HEK293 (cell line): Measurements from ENCODE around the gene CCNG1.
A peak's percentile ranks its signal among the peaks of the same experiment; 100 is the strongest.

Experiments used
- CTCF ChIA-PET: fragments of 350-600 bp; formaldehyde crosslinking; extraction: SDS; loops from one replicate; lab custom pipeline; 2021; ENCODE audit warnings: antibody characterized with exemption; lab: Yijun Ruan, JAX
- POLR2A ChIA-PET: fragments of 300-600 bp; formaldehyde crosslinking; extraction: SDS; loops from one replicate; lab custom pipeline; 2020; ENCODE audit warnings: antibody characterized with exemption, inconsistent platforms; lab: Yijun Ruan, JAX
- H3K27ac ChIP-seq: fragments of 200-500 bp; sonication (Bioruptor generic); 2 replicates; pipeline ENCODE4 v1.5.1; 2014; ENCODE audit warnings: low read depth, low read length, control low read depth, inconsistent platforms; ENCODE audit errors: extremely low read depth
- H3K36me3 ChIP-seq, 2 experiments: fragments of 200-500 bp in 1 of 2; sonication (Bioruptor generic) in 1 of 2; 1 replicate in 1 of 2; 2 replicates in 1 of 2; pipeline ENCODE4 v1.5.1; 2014 to 2017; ENCODE audit warnings: inconsistent platforms in 2 of 2, low read length in 2 of 2; ENCODE audit not compliant: control insufficient read depth in 2 of 2, insufficient read depth in 1 of 2
- H3K4me1 ChIP-seq: fragments of 200-500 bp; sonication (Bioruptor generic); 2 replicates; pipeline ENCODE4 v1.5.1; 2014; ENCODE audit warnings: mild to moderate bottlenecking, low read length, inconsistent platforms; ENCODE audit not compliant: control insufficient read depth, insufficient read depth
- H3K4me3 ChIP-seq: 2 replicates; pipeline ENCODE4 v1.5.1; 2011; ENCODE audit warnings: low read depth, mild to moderate bottlenecking, control low read depth, low read length, moderate library complexity
- H3K9me3 ChIP-seq: fragments of 200-500 bp; sonication (Bioruptor generic); 2 replicates; pipeline ENCODE4 v1.5.1; 2014; ENCODE audit warnings: low read depth, low read length, inconsistent platforms; ENCODE audit not compliant: control insufficient read depth, insufficient read depth
- GLIS1 ChIP-seq: fragments of 450-650 bp; formaldehyde crosslinking; IDR thresholded peaks from 2 replicates; pipeline ENCODE4 v1.5.1; 2016; ENCODE audit warnings: missing biosample characterization, missing genetic modification characterization
- SCRT1 ChIP-seq: fragments of 450-650 bp; formaldehyde crosslinking; IDR thresholded peaks from 2 replicates; pipeline ENCODE4 v1.5.1; 2016; ENCODE audit warnings: missing biosample characterization, missing genetic modification characterization, borderline replicate concordance
- ZNF16 ChIP-seq: fragments of 450-650 bp; formaldehyde crosslinking; IDR thresholded peaks from 2 replicates; pipeline ENCODE4 v1.5.1; 2016; ENCODE audit warnings: low read depth, missing biosample characterization, missing genetic modification characterization
- ZNF202 ChIP-seq: fragments of 450-650 bp; formaldehyde crosslinking; IDR thresholded peaks from 2 replicates; pipeline ENCODE4 v1.5.1; 2016; ENCODE audit warnings: missing biosample characterization, missing genetic modification characterization, borderline replicate concordance
- ZNF239 ChIP-seq: fragments of 450-650 bp; formaldehyde crosslinking; IDR thresholded peaks from 2 replicates; pipeline ENCODE4 v1.5.1; 2016; ENCODE audit warnings: missing biosample characterization, missing genetic modification characterization
- ZNF416 ChIP-seq: fragments of 450-650 bp; formaldehyde crosslinking; IDR thresholded peaks from 2 replicates; pipeline ENCODE4 v1.5.1; 2016; ENCODE audit warnings: missing biosample characterization, missing genetic modification characterization
- ZNF76 ChIP-seq: fragments of 450-650 bp; formaldehyde crosslinking; IDR thresholded peaks from 2 replicates; pipeline ENCODE4; 2016; ENCODE audit warnings: low read depth, missing biosample characterization, missing genetic modification characterization, borderline replicate concordance
- ZSCAN30 ChIP-seq: fragments of 450-650 bp; IDR thresholded peaks from 2 replicates; pipeline ENCODE4 v1.5.1; 2018; ENCODE audit warnings: missing biosample characterization, mild to moderate bottlenecking, missing genetic modification characterization, moderate library complexity
- TF ChIP-seq, protein P1 (sequence below): fragments of 450-650 bp; formaldehyde crosslinking; IDR thresholded peaks from 2 replicates; pipeline ENCODE4 v1.5.1; 2016; ENCODE audit warnings: missing biosample characterization, missing genetic modification characterization, borderline replicate concordance
- TF ChIP-seq, protein P2 (sequence below): fragments of 450-650 bp; formaldehyde crosslinking; IDR thresholded peaks from 2 replicates; pipeline ENCODE4 v1.5.1; 2016; ENCODE audit warnings: missing biosample characterization, missing genetic modification characterization, borderline replicate concordance
- TF ChIP-seq, protein P3 (sequence below): fragments of 450-650 bp; formaldehyde crosslinking; IDR thresholded peaks from 2 replicates; pipeline ENCODE4 v1.5.1; 2017; ENCODE audit warnings: missing biosample characterization, missing genetic modification characterization

Gene CCNG1

DNA sequence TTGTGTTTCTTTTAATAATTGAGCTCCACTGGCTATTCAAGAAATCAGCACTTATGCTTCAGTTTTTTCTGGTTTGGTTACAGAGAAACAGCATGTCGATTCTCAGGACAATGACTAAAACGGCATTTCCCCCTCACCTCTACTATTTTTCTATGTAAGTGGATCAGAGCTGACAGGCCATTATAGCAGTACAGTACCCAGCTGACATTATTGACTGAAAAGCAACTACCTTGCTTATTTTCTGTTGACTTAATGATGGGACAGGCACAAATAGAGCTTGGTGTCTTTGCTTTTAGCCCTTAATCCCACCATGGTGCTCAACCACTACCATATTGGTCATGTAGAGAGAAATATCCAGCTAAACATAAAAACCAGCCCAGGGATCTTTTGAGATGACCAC lies 35.4 kb upstream of the CCNG1 start:
- CTCF ChIA-PET: no interaction called here
- no peak overlapping the region for H3K4me3 ChIP-seq
- H3K9me3 ChIP-seq: no peaks in the 10 kb centered on the region
- H3K4me1 ChIP-seq: no peaks in the 10 kb centered on the region
- POLR2A ChIA-PET: no interaction called here
- no peak overlapping the region for H3K27ac ChIP-seq
- TF ChIP-seq ZNF76 (tag by site-specific recombination) (no peak), ZNF202 (tag by site-specific recombination) (no peak), ZNF16 (tag by site-specific recombination) (no peak), ZNF416 (tag by site-specific recombination) (no peak), SCRT1 (tag by site-specific recombination) (no peak), ZNF239 (tag by site-specific recombination) (no peak), ZSCAN30 (tag by site-specific recombination) (no peak)
- TF ChIP-seq, protein P1, sequence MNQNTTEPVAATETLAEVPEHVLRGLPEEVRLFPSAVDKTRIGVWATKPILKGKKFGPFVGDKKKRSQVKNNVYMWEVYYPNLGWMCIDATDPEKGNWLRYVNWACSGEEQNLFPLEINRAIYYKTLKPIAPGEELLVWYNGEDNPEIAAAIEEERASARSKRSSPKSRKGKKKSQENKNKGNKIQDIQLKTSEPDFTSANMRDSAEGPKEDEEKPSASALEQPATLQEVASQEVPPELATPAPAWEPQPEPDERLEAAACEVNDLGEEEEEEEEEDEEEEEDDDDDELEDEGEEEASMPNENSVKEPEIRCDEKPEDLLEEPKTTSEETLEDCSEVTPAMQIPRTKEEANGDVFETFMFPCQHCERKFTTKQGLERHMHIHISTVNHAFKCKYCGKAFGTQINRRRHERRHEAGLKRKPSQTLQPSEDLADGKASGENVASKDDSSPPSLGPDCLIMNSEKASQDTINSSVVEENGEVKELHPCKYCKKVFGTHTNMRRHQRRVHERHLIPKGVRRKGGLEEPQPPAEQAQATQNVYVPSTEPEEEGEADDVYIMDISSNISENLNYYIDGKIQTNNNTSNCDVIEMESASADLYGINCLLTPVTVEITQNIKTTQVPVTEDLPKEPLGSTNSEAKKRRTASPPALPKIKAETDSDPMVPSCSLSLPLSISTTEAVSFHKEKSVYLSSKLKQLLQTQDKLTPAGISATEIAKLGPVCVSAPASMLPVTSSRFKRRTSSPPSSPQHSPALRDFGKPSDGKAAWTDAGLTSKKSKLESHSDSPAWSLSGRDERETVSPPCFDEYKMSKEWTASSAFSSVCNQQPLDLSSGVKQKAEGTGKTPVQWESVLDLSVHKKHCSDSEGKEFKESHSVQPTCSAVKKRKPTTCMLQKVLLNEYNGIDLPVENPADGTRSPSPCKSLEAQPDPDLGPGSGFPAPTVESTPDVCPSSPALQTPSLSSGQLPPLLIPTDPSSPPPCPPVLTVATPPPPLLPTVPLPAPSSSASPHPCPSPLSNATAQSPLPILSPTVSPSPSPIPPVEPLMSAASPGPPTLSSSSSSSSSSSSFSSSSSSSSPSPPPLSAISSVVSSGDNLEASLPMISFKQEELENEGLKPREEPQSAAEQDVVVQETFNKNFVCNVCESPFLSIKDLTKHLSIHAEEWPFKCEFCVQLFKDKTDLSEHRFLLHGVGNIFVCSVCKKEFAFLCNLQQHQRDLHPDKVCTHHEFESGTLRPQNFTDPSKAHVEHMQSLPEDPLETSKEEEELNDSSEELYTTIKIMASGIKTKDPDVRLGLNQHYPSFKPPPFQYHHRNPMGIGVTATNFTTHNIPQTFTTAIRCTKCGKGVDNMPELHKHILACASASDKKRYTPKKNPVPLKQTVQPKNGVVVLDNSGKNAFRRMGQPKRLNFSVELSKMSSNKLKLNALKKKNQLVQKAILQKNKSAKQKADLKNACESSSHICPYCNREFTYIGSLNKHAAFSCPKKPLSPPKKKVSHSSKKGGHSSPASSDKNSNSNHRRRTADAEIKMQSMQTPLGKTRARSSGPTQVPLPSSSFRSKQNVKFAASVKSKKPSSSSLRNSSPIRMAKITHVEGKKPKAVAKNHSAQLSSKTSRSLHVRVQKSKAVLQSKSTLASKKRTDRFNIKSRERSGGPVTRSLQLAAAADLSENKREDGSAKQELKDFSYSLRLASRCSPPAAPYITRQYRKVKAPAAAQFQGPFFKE (tag by site-specific recombination): no peak
- TF ChIP-seq, protein P2, sequence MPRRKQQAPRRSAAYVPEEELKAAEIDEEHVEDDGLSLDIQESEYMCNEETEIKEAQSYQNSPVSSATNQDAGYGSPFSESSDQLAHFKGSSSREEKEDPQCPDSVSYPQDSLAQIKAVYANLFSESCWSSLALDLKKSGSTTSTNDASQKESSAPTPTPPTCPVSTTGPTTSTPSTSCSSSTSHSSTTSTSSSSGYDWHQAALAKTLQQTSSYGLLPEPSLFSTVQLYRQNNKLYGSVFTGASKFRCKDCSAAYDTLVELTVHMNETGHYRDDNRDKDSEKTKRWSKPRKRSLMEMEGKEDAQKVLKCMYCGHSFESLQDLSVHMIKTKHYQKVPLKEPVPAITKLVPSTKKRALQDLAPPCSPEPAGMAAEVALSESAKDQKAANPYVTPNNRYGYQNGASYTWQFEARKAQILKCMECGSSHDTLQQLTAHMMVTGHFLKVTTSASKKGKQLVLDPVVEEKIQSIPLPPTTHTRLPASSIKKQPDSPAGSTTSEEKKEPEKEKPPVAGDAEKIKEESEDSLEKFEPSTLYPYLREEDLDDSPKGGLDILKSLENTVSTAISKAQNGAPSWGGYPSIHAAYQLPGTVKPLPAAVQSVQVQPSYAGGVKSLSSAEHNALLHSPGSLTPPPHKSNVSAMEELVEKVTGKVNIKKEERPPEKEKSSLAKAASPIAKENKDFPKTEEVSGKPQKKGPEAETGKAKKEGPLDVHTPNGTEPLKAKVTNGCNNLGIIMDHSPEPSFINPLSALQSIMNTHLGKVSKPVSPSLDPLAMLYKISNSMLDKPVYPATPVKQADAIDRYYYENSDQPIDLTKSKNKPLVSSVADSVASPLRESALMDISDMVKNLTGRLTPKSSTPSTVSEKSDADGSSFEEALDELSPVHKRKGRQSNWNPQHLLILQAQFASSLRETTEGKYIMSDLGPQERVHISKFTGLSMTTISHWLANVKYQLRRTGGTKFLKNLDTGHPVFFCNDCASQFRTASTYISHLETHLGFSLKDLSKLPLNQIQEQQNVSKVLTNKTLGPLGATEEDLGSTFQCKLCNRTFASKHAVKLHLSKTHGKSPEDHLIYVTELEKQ (tag by site-specific recombination): no peak
- no peaks in the 10 kb centered on the region for H3K36me3 ChIP-seq

DNA sequence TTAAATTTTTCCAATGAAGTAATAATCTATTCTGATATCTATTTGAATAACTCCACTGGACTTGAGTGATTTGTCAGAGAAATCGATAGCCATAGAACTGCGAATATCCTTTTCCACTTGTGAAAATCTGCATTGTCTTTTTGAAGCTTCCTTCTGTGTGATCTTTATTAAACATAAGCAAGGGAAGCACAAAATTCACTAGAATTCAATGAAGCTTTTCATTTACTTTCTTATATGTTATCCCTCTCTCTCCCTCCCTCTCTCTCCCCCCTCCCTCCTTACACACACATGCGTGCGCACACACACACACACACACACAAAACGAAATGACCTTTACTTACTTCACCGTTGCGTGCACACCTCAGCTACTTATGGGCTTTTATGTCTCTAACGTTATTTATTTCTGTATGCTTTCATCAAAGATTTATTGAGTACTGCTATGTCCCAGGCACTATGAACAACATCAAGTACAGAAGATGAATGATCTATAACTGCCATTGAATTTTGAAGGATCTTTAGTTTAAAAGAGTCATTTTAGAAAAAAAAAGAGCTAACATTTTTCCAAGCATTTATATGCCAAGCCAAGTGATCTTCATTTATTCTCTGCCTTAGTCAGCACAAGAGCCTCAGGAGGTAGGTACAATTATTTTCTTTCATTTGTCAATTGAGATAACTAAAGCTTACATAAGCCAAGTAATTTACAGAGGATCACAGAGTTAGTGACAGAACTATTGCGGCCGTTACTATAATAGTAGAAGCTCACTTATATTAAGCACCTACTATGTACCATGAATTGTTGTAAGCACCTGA lies 32.8 kb upstream of the CCNG1 start:
- CTCF ChIA-PET: interaction anchor here (0.6 to 1.8 kb wide), 5 partner anchors 36 to 1467 kb away, joined by 3 to 12 read pairs (median 4); no protein-coding TSS in a partner anchor
- TF ChIP-seq, protein P3, sequence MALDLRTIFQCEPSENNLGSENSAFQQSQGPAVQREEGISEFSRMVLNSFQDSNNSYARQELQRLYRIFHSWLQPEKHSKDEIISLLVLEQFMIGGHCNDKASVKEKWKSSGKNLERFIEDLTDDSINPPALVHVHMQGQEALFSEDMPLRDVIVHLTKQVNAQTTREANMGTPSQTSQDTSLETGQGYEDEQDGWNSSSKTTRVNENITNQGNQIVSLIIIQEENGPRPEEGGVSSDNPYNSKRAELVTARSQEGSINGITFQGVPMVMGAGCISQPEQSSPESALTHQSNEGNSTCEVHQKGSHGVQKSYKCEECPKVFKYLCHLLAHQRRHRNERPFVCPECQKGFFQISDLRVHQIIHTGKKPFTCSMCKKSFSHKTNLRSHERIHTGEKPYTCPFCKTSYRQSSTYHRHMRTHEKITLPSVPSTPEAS: peak; percentile 78
- TF ChIP-seq GLIS1 (tag by site-specific recombination): no peak

More for the DNA sequence above, 32.8 kb upstream of the CCNG1 start:
- POLR2A ChIA-PET: interaction anchor here (0.6 kb wide), 1 partner anchor 56 kb away, joined by 3 read pairs; the partner anchor contains the start of genes HMMR and NUDCD2
- Histone ChIP-seq H3K36me3 (no peaks in the 10 kb centered on the region), H3K27ac (no peak overlapping the region), H3K4me1 (no peaks in the 10 kb centered on the region), H3K9me3 (no peaks in the 10 kb centered on the region), H3K4me3 (no peak overlapping the region)
